ENCODE results near the gene MYL12B. TPM values are rescaled to one million over a fixed set of nuclear protein-coding genes. Genes with fewer than 3 reads are reported as not detected.
"Not testable (repeated sequence)": the region's sequence is repeated elsewhere in the genome, so short reads cannot be mapped to it uniquely, and the experiment has no call there.

MYL12B gene
- polyA plus RNA-seq, 2 donors, result 573 to 578 TPM

- H3K9me3 ChIP-seq (ENCODE audit: control insufficient read depth in 2 of 2, insufficient read depth in 1 of 2, low read depth in 1 of 2, low read length in 1 of 2), result no peaks in the 10 kb centered on the region
- no peaks in the 10 kb centered on the region for H3K4me1 ChIP-seq (ENCODE audit: control insufficient read depth in 2 of 2, insufficient read depth in 2 of 2, low read length in 1 of 2)
- no peaks in the 10 kb centered on the region for H3K36me3 ChIP-seq (ENCODE audit: control insufficient read depth in 2 of 2, insufficient read depth in 2 of 2, low read length in 1 of 2)
- H3K27me3 ChIP-seq (ENCODE audit: control insufficient read depth in 1 of 2, insufficient read depth in 2 of 2, low read length in 2 of 2), result no peaks in the 10 kb centered on the region
- H3K27ac ChIP-seq (ENCODE audit: low read depth in 2 of 2, low read length in 1 of 2), result peak within 1 kb of the TSS; percentile 28 to 74
- peak within 1 kb of the TSS in 1 of 2 donors; percentile 31 for H3K4me3 ChIP-seq (ENCODE audit: low read depth in 1 of 2, low read length in 2 of 2)
- 65 to 76% methylated on average over 9 of the region's 9 CpGs for WGBS, 2 donors
These were observed 42.1 kb upstream of the MYL12B start, which contains the start of gene MYOM1 for GRCh38 chr18:3219631-3220335. TSS of gene MYOM1 (minus strand) at chr18:3219968. CDS start at chr18:3215223, 4,745 bp downstream.

DNA sequence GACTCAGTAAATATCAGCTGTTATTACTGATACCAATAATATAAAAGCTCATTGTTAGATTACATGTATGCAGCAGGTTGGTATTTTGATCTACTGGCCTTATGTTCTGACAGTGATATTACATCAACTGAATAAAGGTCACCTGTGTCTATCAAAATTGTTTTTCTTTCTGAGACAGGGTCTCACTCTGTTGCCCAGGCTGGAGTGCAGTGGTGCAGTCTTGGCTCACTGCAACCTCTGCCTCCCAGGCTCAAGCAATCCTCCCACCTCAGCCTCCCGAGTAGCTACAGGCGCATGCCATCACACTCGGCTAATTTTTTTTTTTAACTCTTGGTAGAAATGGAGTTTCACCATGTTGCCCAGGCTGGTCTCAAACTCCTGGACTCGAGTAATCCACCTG, 41.1 kb upstream of the MYL12B start:
- H3K9me3 ChIP-seq (ENCODE audit: control insufficient read depth in 2 of 2, insufficient read depth in 1 of 2, low read depth in 1 of 2, low read length in 1 of 2); H3K4me3 ChIP-seq (ENCODE audit: low read depth in 1 of 2, low read length in 2 of 2); H3K4me1 ChIP-seq (ENCODE audit: control insufficient read depth in 2 of 2, insufficient read depth in 2 of 2, low read length in 1 of 2); H3K36me3 ChIP-seq (ENCODE audit: control insufficient read depth in 2 of 2, insufficient read depth in 2 of 2, low read length in 1 of 2); H3K27ac ChIP-seq (ENCODE audit: low read depth in 2 of 2, low read length in 1 of 2); H3K27me3 ChIP-seq (ENCODE audit: control insufficient read depth in 1 of 2, insufficient read depth in 2 of 2, low read length in 2 of 2): not testable (repeated sequence)
- 85 to 88% methylated on average over 4 of the region's 4 CpGs for WGBS, 2 donors

DNA sequence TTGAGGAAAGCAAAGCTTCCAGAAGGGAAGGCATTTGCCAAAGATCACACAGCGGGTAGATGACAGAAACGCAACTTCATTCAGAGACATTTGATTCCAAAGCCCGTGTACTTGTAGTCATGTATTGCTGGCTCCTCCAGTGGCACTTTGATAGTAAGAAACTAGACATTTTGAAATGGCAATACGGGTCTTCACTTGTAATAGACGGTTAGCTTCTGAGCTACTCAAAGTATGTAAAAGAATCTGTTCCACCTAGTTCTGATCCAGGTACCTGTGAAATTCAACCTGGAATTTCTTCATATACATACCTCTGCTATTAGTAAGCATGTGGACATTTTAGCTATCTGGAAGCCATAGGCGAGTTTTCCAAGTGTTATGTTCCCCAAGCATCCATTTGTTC, 40.4 kb upstream of the MYL12B start:
- H3K27me3 ChIP-seq (ENCODE audit: control insufficient read depth in 1 of 2, insufficient read depth in 2 of 2, low read length in 2 of 2), result no peaks in the 10 kb centered on the region
- no peaks in the 10 kb centered on the region for H3K36me3 ChIP-seq (ENCODE audit: control insufficient read depth in 2 of 2, insufficient read depth in 2 of 2, low read length in 1 of 2)
- no peaks in the 10 kb centered on the region for H3K4me1 ChIP-seq (ENCODE audit: control insufficient read depth in 2 of 2, insufficient read depth in 2 of 2, low read length in 1 of 2)
- no peaks in the 10 kb centered on the region for H3K9me3 ChIP-seq (ENCODE audit: control insufficient read depth in 2 of 2, insufficient read depth in 1 of 2, low read depth in 1 of 2, low read length in 1 of 2)
- WGBS, 2 donors, result 92 to 94% methylated on average over 6 of the region's 6 CpGs
- H3K4me3 ChIP-seq (ENCODE audit: low read depth in 1 of 2, low read length in 2 of 2), result no peak overlapping the region
- H3K27ac ChIP-seq (ENCODE audit: low read depth in 2 of 2, low read length in 1 of 2), result no peak overlapping the region

- WGBS, 2 donors, result 72 to 73% methylated on average over 1 of the region's 1 CpG
- Histone ChIP-seq H3K27ac (ENCODE audit: low read depth in 2 of 2, low read length in 1 of 2) (no peak overlapping the region), H3K36me3 (ENCODE audit: control insufficient read depth in 2 of 2, insufficient read depth in 2 of 2, low read length in 1 of 2) (no peaks in the 10 kb centered on the region), H3K9me3 (ENCODE audit: control insufficient read depth in 2 of 2, insufficient read depth in 1 of 2, low read depth in 1 of 2, low read length in 1 of 2) (no peaks in the 10 kb centered on the region), H3K4me1 (ENCODE audit: control insufficient read depth in 2 of 2, insufficient read depth in 2 of 2, low read length in 1 of 2) (no peaks in the 10 kb centered on the region), H3K27me3 (ENCODE audit: control insufficient read depth in 1 of 2, insufficient read depth in 2 of 2, low read length in 2 of 2) (no peaks in the 10 kb centered on the region), H3K4me3 (ENCODE audit: low read depth in 1 of 2, low read length in 2 of 2) (no peak overlapping the region)
These were observed 38.6 kb upstream of the MYL12B start for GRCh38 chr18:3223356-3223755.

- Histone ChIP-seq H3K4me3 (ENCODE audit: low read depth in 1 of 2, low read length in 2 of 2) (no peak overlapping the region), H3K9me3 (ENCODE audit: control insufficient read depth in 2 of 2, insufficient read depth in 1 of 2, low read depth in 1 of 2, low read length in 1 of 2) (no peaks in the 10 kb centered on the region), H3K4me1 (ENCODE audit: control insufficient read depth in 2 of 2, insufficient read depth in 2 of 2, low read length in 1 of 2) (no peaks in the 10 kb centered on the region), H3K27ac (ENCODE audit: low read depth in 2 of 2, low read length in 1 of 2) (no peak overlapping the region), H3K27me3 (ENCODE audit: control insufficient read depth in 1 of 2, insufficient read depth in 2 of 2, low read length in 2 of 2) (no peaks in the 10 kb centered on the region), H3K36me3 (ENCODE audit: control insufficient read depth in 2 of 2, insufficient read depth in 2 of 2, low read length in 1 of 2) (no peaks in the 10 kb centered on the region)
- WGBS, 2 donors, result 76 to 91% methylated on average over 3 of the region's 3 CpGs
These were observed 37.7 kb upstream of the MYL12B start for GRCh38 chr18:3224223-3224622.

DNA sequence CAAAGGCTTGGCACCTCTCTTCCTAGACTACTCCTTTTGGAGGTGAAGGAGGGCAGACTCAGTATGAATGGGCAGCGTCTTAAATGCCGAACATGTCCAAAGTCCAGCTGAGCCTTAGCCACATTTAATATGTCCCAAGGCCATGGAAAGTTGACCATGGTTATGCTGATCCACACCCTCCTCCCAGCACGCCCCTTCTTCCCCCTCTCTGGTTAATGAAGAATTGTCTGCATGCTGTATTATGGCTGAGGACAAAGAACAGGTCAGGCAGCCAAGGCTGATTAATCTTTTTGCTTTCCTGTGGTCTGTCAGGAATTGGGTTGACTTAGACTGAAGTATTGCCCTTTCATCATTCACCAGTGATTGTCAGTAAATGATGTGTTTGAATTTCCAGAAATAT, 36.3 kb upstream of the MYL12B start:
- H3K27me3 ChIP-seq (ENCODE audit: control insufficient read depth in 1 of 2, insufficient read depth in 2 of 2, low read length in 2 of 2), result no peaks in the 10 kb centered on the region
- H3K4me1 ChIP-seq (ENCODE audit: control insufficient read depth in 2 of 2, insufficient read depth in 2 of 2, low read length in 1 of 2), result no peaks in the 10 kb centered on the region
- WGBS, 2 donors, result 71 to 88% methylated on average over 3 of the region's 3 CpGs
- no peak overlapping the region for H3K27ac ChIP-seq (ENCODE audit: low read depth in 2 of 2, low read length in 1 of 2)
- no peaks in the 10 kb centered on the region for H3K36me3 ChIP-seq (ENCODE audit: control insufficient read depth in 2 of 2, insufficient read depth in 2 of 2, low read length in 1 of 2)
- no peak overlapping the region for H3K4me3 ChIP-seq (ENCODE audit: low read depth in 1 of 2, low read length in 2 of 2)
- H3K9me3 ChIP-seq (ENCODE audit: control insufficient read depth in 2 of 2, insufficient read depth in 1 of 2, low read depth in 1 of 2, low read length in 1 of 2), result no peaks in the 10 kb centered on the region

- Histone ChIP-seq H3K9me3 (ENCODE audit: control insufficient read depth in 2 of 2, insufficient read depth in 1 of 2, low read depth in 1 of 2, low read length in 1 of 2) (no peaks in the 10 kb centered on the region), H3K4me3 (ENCODE audit: low read depth in 1 of 2, low read length in 2 of 2) (no peak overlapping the region), H3K27me3 (ENCODE audit: control insufficient read depth in 1 of 2, insufficient read depth in 2 of 2, low read length in 2 of 2) (no peaks in the 10 kb centered on the region), H3K27ac (ENCODE audit: low read depth in 2 of 2, low read length in 1 of 2) (no peak overlapping the region), H3K36me3 (ENCODE audit: control insufficient read depth in 2 of 2, insufficient read depth in 2 of 2, low read length in 1 of 2) (no peaks in the 10 kb centered on the region), H3K4me1 (ENCODE audit: control insufficient read depth in 2 of 2, insufficient read depth in 2 of 2, low read length in 1 of 2) (peaks cover 0 to 2% of the 10 kb centered on the region in 2 donors)
- 95 to 96% methylated on average over 6 of the region's 6 CpGs for WGBS, 2 donors
These were observed 35.9 kb upstream of the MYL12B start for GRCh38 chr18:3226048-3226447.

DNA sequence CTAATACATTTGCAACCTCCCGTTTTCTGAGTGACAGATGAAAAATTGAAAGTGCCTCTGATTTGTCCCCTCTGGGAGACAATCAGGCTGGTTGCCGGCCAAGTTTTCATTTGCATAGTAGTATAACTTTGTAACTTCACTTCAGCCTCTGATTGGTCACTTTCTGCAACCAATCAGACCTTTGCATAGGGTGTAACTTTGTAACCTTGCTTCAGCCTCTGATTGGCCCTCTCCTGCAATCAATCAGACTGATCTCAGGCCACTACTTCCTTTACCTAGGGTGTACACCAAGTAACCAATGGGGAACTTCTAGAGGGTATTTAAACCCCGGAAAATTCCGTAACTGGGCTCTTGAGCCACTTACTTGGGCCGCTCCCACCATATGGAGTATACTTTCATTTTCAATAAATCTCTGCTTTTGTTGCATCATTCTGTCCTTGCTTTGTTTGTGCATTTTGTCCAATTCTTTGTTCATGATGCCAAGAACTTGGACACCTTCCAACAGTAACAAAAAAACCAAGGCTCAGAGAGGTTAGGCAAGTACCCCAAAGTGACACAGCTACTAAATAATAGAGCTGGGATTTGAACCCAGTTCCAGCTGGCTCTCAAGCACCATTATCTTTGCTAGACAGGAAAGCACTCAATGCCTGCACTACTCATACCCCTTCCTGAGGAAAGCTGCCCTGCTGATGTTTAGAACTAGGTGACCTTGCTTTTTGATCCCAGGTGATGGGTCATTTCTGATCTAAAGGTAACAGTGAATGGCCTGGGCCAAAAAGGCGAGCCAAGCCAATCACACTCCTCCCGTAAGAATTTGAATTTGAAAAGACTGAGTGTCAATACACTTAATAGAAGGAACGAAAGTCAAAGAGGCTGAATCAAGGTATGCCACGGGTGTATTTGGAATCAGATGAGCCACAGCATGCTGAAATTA, 31.3 kb upstream of the MYL12B start:
- no peaks in the 10 kb centered on the region for H3K27me3 ChIP-seq (ENCODE audit: control insufficient read depth in 1 of 2, insufficient read depth in 2 of 2, low read length in 2 of 2)
- H3K4me3 ChIP-seq (ENCODE audit: low read depth in 1 of 2, low read length in 2 of 2), result no peak overlapping the region
- H3K4me1 ChIP-seq (ENCODE audit: control insufficient read depth in 2 of 2, insufficient read depth in 2 of 2, low read length in 1 of 2), result peaks cover 0 to 4% of the 10 kb centered on the region in 2 donors
- H3K9me3 ChIP-seq (ENCODE audit: control insufficient read depth in 2 of 2, insufficient read depth in 1 of 2, low read depth in 1 of 2, low read length in 1 of 2), result no peaks in the 10 kb centered on the region
- 84 to 86% methylated on average over 9 of the region's 9 CpGs for WGBS, 2 donors
- no peaks in the 10 kb centered on the region for H3K36me3 ChIP-seq (ENCODE audit: control insufficient read depth in 2 of 2, insufficient read depth in 2 of 2, low read length in 1 of 2)
- no peak overlapping the region for H3K27ac ChIP-seq (ENCODE audit: low read depth in 2 of 2, low read length in 1 of 2)

DNA sequence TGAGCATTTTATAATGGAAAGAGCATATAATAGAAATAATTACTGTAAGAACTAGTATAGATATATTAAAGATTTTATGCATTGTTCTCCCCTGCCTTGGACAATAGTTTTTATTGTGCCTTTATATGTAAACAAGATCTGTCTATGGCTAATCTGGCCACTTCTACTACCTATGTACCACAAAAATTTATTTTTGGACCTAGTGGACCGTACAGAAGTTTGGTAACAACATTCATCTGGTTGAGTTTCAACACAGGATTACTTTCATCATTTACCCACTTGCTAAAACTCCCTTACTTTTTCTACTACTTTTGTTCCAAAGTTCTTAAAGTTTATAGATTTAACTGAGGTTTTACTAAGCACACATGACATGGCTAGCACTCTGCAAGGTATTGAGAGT, 28.9 kb upstream of the MYL12B start:
- Histone ChIP-seq H3K27me3 (ENCODE audit: control insufficient read depth in 1 of 2, insufficient read depth in 2 of 2, low read length in 2 of 2) (no peaks in the 10 kb centered on the region), H3K27ac (ENCODE audit: low read depth in 2 of 2, low read length in 1 of 2) (no peak overlapping the region), H3K4me1 (ENCODE audit: control insufficient read depth in 2 of 2, insufficient read depth in 2 of 2, low read length in 1 of 2) (peaks cover 0 to 4% of the 10 kb centered on the region in 2 donors), H3K9me3 (ENCODE audit: control insufficient read depth in 2 of 2, insufficient read depth in 1 of 2, low read depth in 1 of 2, low read length in 1 of 2) (no peaks in the 10 kb centered on the region), H3K36me3 (ENCODE audit: control insufficient read depth in 2 of 2, insufficient read depth in 2 of 2, low read length in 1 of 2) (no peaks in the 10 kb centered on the region), H3K4me3 (ENCODE audit: low read depth in 1 of 2, low read length in 2 of 2) (no peak overlapping the region)
- WGBS, 2 donors, result 90 to 91% methylated on average over 1 of the region's 1 CpG
